D341Med (cell line): ENCODE results near the gene SLC25A6.
"Not testable (repeated sequence)": the region's sequence is repeated elsewhere in the genome, so short reads cannot be mapped to it uniquely, and the experiment has no call there.

Source experiments
- DNase-seq: peaks from one replicate; pipeline ENCODE4 v3.0.0; 2012; ENCODE audit warnings: low spot score

SLC25A6 gene

GRCh38 chrX:1354036-1355019 lies 37.6 kb downstream of the SLC25A6 start:
- no peak for DNase-seq

- peak; percentile 17 for DNase-seq
Measured at GRCh38 chrX:1351981-1352714, 39.8 kb downstream of the SLC25A6 start.

GRCh38 chrX:1349606-1350005 lies 42.3 kb downstream of the SLC25A6 start:
- not testable (repeated sequence) for DNase-seq

- DNase-seq: no peak
Measured at GRCh38 chrX:1341545-1342184, 50.2 kb downstream of the SLC25A6 start.

GRCh38 chrX:1336948-1337779 lies 54.7 kb downstream of the SLC25A6 start:
- peak; percentile 35 for DNase-seq

- DNase-seq: no peak
Measured at GRCh38 chrX:1336331-1336943, 55.5 kb downstream of the SLC25A6 start, which contains the start of gene IL3RA. Gene IL3RA (plus strand): TSS chrX:1336785. CDS start chrX:1341766, 4,981 bp downstream.
